Keratinocyte (primary cell): ENCODE measurements around the gene TKT. TPM values are rescaled to one million over a fixed set of nuclear protein-coding genes. Genes with fewer than 3 reads are reported as not detected.

ENCODE experiments used
- DNase-seq: peaks from one replicate; pipeline ENCODE4 v3.0.0-alpha.2; 2011; ENCODE audit warnings: low read depth, missing footprints, low spot score
- FAIRE-seq: peaks from 2 replicates; lab custom pipeline; 2011; peaks lifted over from hg19 to GRCh38; lab: Jason Lieb, UNC
- H2AFZ ChIP-seq: 2 replicates; pipeline ENCODE4 v1.6.0; 2012; ENCODE audit warnings: low read length, control low read depth, inconsistent platforms; ENCODE audit not compliant: control insufficient read depth
- H3K27ac ChIP-seq: 2 replicates; pipeline ENCODE4 v1.5.1; 2011; ENCODE audit warnings: low read length; ENCODE audit not compliant: control insufficient read depth, insufficient read depth
- H3K27me3 ChIP-seq: 3 replicates; pipeline ENCODE4 v1.6.0; 2011; ENCODE audit warnings: low read length; ENCODE audit not compliant: control insufficient read depth, insufficient read depth; ENCODE audit errors: extremely low read depth
- H3K36me3 ChIP-seq, 2 experiments: 2 replicates in 1 of 2; 3 replicates in 1 of 2; pipeline ENCODE4 v1.5.1; 2011; ENCODE audit warnings: low read length in 2 of 2, mild to moderate bottlenecking in 1 of 2; ENCODE audit not compliant: control insufficient read depth in 2 of 2, insufficient read depth in 2 of 2; ENCODE audit errors: extremely low read depth in 1 of 2
- H3K4me1 ChIP-seq: 3 replicates; pipeline ENCODE4 v1.5.1; 2011; ENCODE audit warnings: low read length; ENCODE audit not compliant: control insufficient read depth, insufficient read depth; ENCODE audit errors: extremely low read depth
- H3K4me2 ChIP-seq: 3 replicates; pipeline ENCODE4 v1.6.0; 2011; ENCODE audit warnings: low read depth, low read length; ENCODE audit not compliant: control insufficient read depth, insufficient read depth; ENCODE audit errors: extremely low read depth
- H3K4me3 ChIP-seq, 3 experiments: fragments of 200-600 bp in 1 of 3; sonication (generic) in 1 of 3; 2 replicates in 2 of 3; 3 replicates in 1 of 3; pipeline ENCODE4 v1.5.1; 2011 to 2016; ENCODE audit warnings: low read length in 3 of 3, mild to moderate bottlenecking in 3 of 3, control low read depth in 2 of 3, inconsistent platforms in 1 of 3, low read depth in 1 of 3, mixed read lengths in 1 of 3, mixed run types in 1 of 3, moderate library complexity in 1 of 3; ENCODE audit not compliant: control insufficient read depth in 2 of 3, insufficient read depth in 2 of 3; ENCODE audit errors: extremely low read depth in 1 of 3
- H3K79me2 ChIP-seq: 2 replicates; pipeline ENCODE4 v1.6.0; 2012; ENCODE audit warnings: low read length; ENCODE audit not compliant: control insufficient read depth, insufficient read depth
- H3K9ac ChIP-seq: 3 replicates; pipeline ENCODE4 v1.6.0; 2011; ENCODE audit warnings: low read length; ENCODE audit not compliant: control insufficient read depth, insufficient read depth; ENCODE audit errors: extremely low read depth
- H3K9me1 ChIP-seq: 3 replicates; pipeline ENCODE4 v1.6.0; 2011; ENCODE audit warnings: low read length; ENCODE audit not compliant: control insufficient read depth, insufficient read depth; ENCODE audit errors: extremely low read depth
- H3K9me3 ChIP-seq: 2 replicates; pipeline ENCODE4 v1.5.1; 2012; ENCODE audit warnings: low read depth, low read length; ENCODE audit not compliant: control insufficient read depth
- H4K20me1 ChIP-seq: 3 replicates; pipeline ENCODE4 v1.6.0; 2011; ENCODE audit warnings: low read length; ENCODE audit not compliant: control insufficient read depth, insufficient read depth; ENCODE audit errors: extremely low read depth
- CTCF ChIP-seq, 3 experiments: IDR thresholded peaks in 1 of 3; conservative IDR thresholded peaks in 1 of 3; optimal IDR thresholded peaks in 1 of 3; 2 replicates in 2 of 3; 3 replicates in 1 of 3; pipeline versions ENCODE3 to v1.5.1; 2011; ENCODE audit warnings: low read length in 3 of 3, mild to moderate bottlenecking in 3 of 3, moderate library complexity in 2 of 3, control low read depth in 1 of 3, inconsistent platforms in 1 of 3; ENCODE audit not compliant: insufficient read depth in 2 of 3; ENCODE audit errors: extremely low read depth in 1 of 3
- EZH2 ChIP-seq: IDR thresholded peaks from one replicate; pipeline ENCODE4 v1.6.1; 2012; ENCODE audit warnings: inconsistent platforms, mild to moderate bottlenecking, low read length, moderate library complexity
- dilution Hi-C: fragments of 300-500 bp; cut with MboI; formaldehyde crosslinking; loops from one replicate; pipeline ENCODE4 v1.7.0; 2020; ENCODE audit warnings: low sequenced_read_pairs; ENCODE audit not compliant: extremely low pct_ligation_motif_present
- polyA plus RNA-seq, 5 experiments: library from polyadenylated mRNA; depleted of rRNA in 3 of 5; stranded (reverse) in 3 of 5; stranded (forward) in 1 of 5; unstranded in 1 of 5; fragments of >200 nt; gene quantifications; 1 replicate in 1 of 5; 2 replicates in 3 of 5; 3 replicates in 1 of 5; pipeline versions ENCODE4 v1.2.1 to v1.2.3, GENCODE V29; 2011 to 2012; ENCODE audit warnings: missing spikeins in 2 of 5, low read depth in 1 of 5, low replicate concordance in 1 of 5

Gene TKT
- polyA plus RNA-seq, 1 donor (not counting 4 experiments of a cell fraction or from before 2014, with no cell fraction given): 266 TPM

DNA sequence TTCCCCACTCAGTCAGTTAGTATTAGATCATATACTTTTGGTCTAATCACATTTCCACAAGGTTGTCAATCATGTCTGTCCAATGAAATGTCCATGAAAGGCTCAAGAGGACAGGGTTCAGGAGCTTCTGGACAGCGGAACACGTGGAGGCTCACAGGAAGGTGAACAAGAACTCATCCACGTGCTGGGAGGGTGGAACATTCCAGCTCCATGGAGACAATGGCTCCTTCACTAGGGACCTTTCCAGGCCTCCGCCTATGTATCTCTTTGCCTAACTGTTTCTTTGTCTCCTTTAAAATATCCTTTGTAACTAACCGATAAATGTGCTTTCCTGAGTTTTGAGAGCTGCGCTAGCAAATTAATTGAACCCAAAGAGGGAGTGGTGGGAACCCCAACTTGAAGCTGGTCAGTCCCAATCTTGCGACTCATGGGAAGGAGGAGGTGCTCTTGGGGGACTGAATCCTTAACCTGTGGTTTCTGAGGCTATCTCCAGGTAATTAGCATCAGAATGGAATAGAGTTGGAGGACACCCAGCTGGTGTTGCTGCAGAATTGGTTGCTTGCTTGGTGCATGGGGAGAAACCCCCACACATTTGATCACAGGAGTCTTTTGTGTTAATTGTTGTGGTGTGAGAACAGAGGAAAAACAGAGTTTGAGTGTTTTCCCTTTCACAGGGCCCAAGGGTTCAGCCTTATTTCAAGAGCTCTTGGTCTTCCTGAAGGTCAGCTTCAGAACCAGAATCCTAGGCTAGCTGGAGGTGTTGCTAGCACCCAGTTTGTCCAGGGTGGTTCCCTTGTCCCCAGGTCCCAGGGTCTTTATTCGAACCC is 3.0 kb upstream of the TKT start:
- Histone ChIP-seq H3K36me3 (no peaks in the 10 kb centered on the region), H3K27me3 (no peaks in the 10 kb centered on the region), H3K4me3 (no peak overlapping the region), H3K9me3 (no peaks in the 10 kb centered on the region), H3K4me2 (no peak overlapping the region), H3K4me1 (peaks cover 15% of the 10 kb centered on the region), H3K9ac (no peak overlapping the region), H4K20me1 (peaks cover 10% of the 10 kb centered on the region), H3K79me2 (peaks cover 20% of the 10 kb centered on the region), H3K9me1 (peaks cover 2% of the 10 kb centered on the region), H2AFZ (no peak overlapping the region), H3K27ac (no peak overlapping the region)
- TF ChIP-seq EZH2 (no peak), CTCF (optimal IDR thresholded peaks at IDR 0.05 in 1 of 3, IDR thresholded peaks at IDR 0.05 in 1 of 3, conservative IDR thresholded peaks at IDR 0.05 in 1 of 3; ENCODE audit: extremely low read depth in 1 of 3, insufficient read depth in 2 of 3, low read length in 3 of 3) (no peak)
- no peak for DNase-seq
- dilution Hi-C loops: no loop called here
- peak; percentile 26 for FAIRE-seq

DNA sequence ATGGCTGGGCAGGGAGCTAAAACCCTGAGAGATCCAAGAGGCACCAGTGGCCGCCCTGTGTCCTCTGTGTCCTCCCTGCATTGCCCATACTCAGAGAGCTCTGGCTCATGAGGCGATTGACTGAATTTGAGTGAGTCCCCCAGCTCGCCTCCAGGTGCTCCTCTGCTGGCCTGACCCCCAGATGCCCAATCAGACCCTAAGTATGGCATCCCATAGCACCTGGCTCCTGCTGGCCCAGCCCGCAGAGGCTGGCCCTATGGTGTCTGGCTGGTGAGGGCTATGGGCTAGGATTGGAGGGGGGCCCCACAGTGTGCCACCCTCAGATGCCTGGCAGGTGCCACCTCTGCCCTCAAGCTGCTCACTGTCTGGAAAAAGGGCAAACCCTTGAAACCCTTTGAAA is 1.6 kb upstream of the TKT start:
- no peaks in the 10 kb centered on the region for H3K9me3 ChIP-seq
- no peak overlapping the region for H2AFZ ChIP-seq
- DNase-seq (no peak), FAIRE-seq (no peak)
- no peak overlapping the region for H3K9ac ChIP-seq
- peaks cover 23% of the 10 kb centered on the region for H4K20me1 ChIP-seq
- no peak overlapping the region for H3K4me3 ChIP-seq
- dilution Hi-C loops: no loop called here
- H3K27ac ChIP-seq: no peak overlapping the region
- no peaks in the 10 kb centered on the region for H3K27me3 ChIP-seq
- no peak for TF ChIP-seq EZH2
- no peak for TF ChIP-seq CTCF (optimal IDR thresholded peaks at IDR 0.05 in 1 of 3, IDR thresholded peaks at IDR 0.05 in 1 of 3, conservative IDR thresholded peaks at IDR 0.05 in 1 of 3; ENCODE audit: extremely low read depth in 1 of 3, insufficient read depth in 2 of 3, low read length in 3 of 3)
- H3K4me1 ChIP-seq: peaks cover 25% of the 10 kb centered on the region
- H3K79me2 ChIP-seq: peaks cover 33% of the 10 kb centered on the region
- H3K4me2 ChIP-seq: no peak overlapping the region
- peaks cover 2% of the 10 kb centered on the region for H3K9me1 ChIP-seq
- peaks cover 4 to 5% of the 10 kb centered on the region in 2 experiments for H3K36me3 ChIP-seq
